Stimulated activated CD8-positive, alpha-beta memory T cell treated with anti-CD3 and anti-CD28 coated beads, Interleukin-4, amount 100 ng/mL, for 48 hours (primary cell): ENCODE measurements around the gene MT1F.
"Not testable (repeated sequence)": the region's sequence is repeated elsewhere in the genome, so short reads cannot be mapped to it uniquely, and the experiment has no call there.

Experiments used
- DNase-seq: peaks from one replicate; pipeline ENCODE4 v3.0.0-alpha.2; 2020

Gene MT1F

DNA sequence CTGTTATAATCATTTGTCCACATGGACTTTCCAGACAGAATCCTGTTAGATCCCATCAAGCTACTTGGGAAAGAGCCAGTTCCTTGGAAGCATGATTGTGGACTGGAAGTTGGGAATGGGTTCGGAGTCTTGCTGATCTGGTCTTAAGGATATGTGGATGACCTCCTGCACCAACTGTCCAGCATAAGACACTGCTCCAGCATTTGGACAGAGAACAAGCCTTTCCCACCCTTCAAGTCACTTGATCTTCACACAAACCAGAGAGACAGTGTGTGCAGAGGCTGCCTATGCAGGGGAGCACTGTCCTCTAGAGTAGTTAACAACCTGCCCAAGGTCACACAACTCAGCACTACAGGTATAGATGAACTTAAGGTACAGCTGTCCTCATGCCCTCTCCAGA lies 11.9 kb upstream of the MT1F start:
- DNase-seq: no peak

DNA sequence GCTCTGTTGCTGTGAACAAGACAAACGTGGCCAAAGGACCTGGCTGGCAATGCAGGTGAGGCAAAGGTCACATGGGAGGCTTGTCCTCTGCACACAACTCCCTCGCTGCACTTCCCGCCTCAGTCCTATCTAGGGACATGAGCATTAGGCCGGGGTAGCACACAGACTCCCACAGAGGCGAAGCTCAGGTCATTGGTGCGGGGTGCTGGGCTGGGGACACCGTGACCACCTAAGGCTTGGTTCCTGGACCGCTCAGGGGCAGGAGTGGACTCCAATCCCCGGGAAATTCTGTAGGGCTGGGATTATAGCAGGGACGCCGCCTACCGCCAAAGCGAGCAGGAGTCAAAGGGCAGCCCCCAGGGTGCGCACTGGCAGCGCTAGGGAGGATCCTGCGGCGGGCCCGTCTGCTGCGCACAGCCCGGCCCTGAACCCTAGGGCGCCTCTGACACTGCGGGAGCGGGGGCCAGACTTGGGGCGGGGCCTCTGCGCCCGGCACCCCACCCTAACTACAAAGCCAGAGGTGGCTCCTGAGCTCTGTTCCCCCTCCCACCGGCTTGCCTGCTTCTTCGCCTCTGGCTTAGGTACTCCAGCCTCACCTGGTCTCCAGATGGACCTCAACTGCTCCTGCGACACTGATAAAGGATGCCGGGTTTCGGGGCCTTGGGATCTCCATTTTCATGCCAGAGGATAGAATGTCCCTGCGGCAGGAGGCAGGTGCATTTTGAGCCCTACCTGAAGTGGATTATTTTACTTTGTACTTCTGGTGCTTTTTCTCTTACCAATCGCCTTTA lies 9.9 kb upstream of the MT1F start:
- no peak for DNase-seq

DNA sequence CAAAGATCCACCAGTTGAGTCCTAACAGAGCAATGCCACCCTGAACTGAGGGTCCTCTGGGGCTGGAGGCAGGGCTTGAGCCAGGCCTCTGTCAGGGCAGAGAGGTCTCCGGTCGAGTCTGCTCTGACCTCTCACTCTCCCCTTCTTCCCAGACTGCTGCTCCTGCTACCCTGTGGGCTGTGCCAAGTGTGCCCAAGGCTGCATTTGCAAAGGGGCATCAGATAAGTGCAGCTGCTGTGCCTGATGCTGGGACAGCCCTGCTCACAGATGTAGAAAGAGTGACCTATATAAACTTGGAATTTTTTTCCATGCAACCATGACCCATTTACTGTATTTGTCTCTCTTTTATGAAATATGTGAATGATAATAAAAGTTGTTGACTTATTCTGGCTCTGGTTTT lies 8.5 kb upstream of the MT1F start:
- DNase-seq: no peak

DNA sequence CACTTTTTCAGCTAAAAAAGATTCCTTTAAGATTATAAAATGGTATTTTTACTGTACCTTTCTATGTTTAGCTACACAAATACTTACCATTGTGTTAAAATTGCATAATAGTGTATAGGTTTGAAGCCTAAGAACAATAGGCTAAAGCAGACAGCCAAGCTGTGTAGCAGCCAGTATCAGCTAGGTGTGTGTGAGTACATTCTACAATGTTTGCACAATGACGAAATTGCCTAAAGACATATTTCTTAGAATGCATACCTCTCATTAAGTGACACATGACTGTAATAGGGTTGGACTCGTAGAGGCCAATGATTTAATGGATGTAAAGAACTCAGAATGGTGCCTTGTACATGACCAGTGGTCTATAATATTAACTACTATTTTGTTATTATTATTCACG lies 7.9 kb upstream of the MT1F start:
- no peak for DNase-seq

DNA sequence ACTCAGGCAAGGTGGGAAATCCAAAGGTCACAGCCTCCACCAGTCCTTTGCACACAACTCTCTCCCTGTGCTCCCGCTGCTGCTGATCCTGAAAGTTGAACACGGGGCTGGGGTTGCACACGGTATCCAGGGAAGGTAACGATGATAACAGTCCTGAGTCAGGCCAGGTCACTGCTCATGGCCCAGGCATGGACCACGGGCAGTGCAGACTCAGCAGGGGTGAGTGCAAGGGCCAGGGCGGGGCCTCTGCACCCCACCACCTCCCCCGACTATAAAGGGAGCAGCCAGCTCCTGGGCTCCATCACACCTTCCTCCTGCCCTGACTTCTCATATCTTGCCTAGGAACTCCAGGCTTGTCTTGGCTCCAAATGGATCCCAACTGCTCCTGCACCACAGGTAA lies 6.2 kb upstream of the MT1F start, which contains the start of gene MT1B:
Gene MT1B (plus strand): TSS at position 301 of the 400 bp plus-strand sequence. CDS start 68 bp downstream, at position 369.
- no peak for DNase-seq

DNA sequence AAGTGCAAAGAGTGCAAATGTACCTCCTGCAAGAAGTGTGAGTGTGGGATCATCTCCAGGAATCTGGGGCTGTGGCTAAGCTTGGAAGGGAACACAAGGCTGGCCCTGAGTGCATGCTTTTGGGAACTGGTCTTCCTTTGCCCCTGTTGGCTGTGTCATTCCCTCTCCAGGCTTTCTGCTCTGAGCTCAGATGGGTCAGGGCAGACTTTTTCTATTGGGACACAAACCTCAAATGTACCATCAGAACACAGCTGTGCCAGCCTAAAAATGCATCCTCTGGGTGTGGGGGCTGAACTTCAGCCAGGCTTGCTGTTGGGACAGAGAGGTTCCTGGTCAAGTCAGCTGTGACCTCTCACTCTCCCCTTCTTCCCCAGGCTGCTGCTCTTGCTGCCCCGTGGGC lies 5.2 kb upstream of the MT1F start:
- no peak for DNase-seq

DNA sequence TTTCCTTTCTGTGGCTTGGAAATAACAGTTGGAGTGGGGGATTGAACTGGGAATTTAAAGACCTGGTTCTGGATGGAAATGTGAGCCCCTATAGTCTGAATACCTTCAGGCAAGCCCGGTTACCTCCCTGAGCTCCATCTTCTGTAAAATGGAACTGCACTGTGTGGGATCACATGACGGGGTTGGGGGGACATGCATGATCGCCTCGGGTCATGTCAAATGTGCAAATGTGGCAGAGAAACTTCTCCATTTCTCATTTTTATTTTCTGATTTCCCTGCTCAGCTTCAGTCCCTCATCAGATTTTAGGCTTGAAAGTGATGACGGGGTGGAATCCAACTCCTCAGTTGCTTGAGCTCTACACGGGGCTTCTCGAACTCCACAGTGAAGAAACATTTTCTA lies 4.5 kb upstream of the MT1F start:
- no peak for DNase-seq

DNA sequence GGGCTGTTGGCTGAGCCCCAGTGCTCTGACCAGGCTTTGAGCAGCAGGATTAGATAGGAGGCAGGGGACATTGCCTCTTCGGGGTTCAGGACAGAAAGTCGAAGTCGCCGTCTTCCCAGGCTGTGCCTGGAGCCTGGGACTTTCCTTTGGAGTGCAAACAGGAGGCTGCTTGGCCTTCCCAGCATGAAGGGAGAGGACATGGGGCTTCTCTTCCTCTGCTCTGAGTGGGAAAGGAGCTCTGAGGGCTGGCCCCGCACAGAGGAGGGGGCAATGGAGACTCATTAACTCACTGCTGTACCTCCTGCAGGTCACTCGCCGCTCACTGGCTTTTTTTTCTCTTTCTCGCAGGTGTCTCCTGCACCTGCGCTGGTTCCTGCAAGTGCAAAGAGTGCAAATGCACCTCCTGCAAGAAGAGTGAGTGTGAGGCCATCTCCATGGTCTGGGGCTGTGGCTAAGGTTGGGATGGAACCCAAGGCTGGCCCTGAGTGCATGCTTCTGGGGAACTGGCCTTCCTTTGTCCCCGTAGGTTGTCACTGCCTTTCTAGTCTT lies 642 bp downstream of the MT1F start:
- no peak for DNase-seq

DNA sequence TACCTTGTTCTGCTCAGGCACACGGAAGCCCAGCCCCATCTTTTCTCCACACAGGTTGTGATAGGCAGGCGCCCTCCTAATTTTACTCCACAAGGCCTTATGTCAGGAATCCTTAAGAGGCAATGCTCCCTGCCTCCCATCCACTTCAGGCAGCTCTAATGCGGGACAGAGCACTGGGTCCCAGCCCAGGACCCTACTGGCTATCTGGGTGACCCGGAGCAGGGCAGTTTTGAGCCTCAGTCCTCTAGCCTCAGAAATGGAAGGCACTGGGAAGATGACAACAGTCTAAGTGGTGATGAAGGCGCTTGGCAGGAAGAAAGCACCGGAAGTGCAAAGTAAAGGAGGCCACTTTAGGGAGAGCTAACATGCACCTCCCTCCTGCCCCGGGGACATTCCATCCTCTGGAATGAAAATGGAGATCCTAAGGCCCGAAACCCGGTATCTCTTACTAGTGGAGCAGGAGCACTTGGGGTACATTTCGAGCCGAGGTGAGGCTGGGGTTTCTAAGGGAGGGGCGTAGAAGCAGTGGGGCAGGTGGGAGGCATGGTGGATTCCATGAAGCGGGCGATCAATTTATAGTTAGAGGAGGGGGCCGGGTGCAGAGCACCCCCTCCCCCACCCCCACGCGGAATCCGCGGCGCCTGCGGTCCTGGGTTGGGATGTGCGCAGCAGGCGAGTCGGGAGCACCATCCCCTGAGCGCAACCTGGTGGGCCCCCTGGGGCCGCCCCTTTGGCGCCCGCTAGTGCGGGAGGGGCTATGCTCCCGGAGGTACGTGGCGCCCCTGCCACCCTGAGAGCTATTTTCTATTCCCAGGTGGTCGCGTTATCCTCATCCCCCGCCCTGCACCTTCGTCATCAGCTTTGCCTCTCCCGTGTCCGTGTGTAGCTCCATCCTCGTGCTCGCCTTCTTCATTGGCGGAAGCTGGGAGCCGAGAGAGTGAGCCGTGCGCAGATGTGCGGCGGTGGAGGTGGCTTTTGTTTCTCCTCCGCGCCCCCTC lies 4.9 kb downstream of the MT1F start:
- DNase-seq: peak; percentile 69

DNA sequence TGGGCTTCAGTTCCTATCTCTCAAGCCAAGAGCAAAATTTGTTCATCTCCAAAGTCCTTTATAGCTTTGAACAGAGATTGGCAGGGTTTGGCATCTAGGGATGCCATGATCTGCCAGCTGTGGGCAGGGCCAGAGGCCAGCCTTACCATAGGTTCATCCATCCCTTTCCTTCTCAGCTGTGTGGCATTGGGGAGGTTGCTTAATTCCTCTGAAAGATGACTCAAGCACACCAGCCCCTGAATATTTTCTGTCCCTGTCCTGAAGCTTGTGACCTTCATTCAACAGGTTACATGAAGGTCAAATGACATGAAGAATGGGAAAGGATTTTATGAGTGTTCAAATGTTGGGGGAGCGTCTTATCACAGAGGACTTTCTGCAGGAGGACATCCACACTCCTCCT lies 6.7 kb downstream of the MT1F start:
- DNase-seq: no peak

DNA sequence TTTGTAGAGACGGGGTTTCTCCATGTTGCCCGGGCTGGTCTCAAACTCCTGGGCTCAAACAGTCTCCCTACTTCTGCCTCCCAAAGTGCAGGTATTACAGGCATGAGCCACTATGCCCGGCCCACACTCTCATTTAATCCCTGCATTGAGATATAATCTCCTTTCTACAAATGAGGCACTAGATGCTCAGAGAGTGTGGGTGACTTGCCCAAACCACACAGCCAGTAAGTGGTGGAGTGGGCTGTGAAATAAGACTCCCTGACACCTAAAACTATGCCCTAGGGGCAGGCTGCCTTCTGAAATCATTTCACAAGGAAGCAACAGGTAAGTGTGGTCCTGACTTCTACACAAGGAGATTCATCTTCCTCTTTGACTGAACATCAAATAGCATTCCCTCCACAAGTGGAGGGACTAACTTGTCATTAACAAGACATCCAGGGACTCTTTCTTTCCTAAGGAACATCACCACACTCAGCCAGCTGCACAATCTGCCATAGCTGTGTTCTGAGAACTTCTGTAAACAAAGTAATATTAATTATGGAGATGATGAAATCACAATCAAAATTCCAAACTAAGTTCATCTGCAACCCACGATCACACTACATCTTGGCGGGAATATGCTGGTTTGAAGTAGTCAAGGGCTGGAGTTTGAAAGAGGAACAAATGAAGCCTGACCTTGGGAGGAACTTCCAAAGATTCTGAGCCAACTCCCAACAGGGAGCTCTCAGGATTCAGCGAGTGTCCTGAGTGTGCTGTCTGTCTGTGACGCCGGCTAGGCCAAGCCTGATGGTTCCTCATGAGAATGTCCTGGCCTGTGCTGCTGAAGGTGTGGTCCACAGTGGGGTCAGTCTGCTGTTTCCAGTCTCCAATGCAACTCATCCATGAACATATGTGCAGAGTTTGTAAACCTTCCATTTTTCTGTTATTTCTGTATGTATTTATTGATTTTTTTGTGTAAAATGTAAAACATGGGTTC lies 7.8 kb downstream of the MT1F start:
- DNase-seq: not testable (repeated sequence)

DNA sequence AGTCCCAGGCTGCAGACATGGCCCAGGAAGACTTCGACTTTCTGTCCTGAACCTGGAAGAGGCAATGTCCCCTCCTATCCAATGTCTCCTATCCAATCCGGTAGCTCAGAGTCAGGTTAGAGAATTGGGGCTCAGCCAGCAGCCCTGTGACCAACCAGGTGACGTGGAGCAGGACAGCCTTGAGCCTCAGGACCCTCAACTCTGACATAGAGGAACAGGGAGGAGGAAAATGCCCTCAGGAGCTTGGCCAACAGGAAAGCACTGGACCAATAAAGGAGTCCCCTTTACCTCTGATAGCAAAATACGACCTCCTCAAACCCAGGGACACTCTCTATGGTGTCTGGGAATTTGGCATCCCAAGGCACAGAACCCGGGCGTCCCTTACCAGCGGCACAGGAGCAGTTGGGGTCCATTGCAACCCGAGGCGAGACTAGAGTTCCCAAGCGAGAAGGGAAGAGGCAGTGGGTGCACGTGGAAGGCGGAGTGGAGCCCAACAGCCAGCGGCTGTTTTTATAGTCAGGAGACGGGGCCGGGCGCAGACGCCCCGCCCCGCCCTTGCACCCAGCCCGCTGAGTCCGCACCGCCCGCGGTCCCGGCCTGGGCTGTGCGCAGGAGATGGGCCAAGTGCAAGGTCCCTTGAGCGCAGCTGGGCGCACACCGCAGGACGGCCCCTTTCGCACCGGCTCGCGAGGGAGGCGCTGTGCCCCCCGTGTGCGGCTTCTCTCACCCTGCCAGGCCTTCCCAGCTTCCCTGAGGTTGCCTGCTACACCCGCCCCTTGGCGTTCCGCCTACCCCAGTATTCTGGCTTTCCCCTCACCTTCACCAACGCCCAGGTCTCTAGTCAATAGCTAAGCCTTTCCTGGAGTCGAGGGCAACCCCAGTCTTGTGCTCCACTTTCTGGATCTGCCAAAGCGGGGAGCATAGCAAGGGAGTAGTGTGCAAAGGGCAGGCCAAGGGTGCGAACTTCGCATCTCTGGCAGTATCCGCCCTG lies 10.1 kb downstream of the MT1F start, which contains the start of gene MT1G:
Gene MT1G (minus strand): TSS at position 485 of the 991 bp plus-strand sequence. CDS start 72 bp downstream, at position 413.
- DNase-seq: peak; percentile 69

DNA sequence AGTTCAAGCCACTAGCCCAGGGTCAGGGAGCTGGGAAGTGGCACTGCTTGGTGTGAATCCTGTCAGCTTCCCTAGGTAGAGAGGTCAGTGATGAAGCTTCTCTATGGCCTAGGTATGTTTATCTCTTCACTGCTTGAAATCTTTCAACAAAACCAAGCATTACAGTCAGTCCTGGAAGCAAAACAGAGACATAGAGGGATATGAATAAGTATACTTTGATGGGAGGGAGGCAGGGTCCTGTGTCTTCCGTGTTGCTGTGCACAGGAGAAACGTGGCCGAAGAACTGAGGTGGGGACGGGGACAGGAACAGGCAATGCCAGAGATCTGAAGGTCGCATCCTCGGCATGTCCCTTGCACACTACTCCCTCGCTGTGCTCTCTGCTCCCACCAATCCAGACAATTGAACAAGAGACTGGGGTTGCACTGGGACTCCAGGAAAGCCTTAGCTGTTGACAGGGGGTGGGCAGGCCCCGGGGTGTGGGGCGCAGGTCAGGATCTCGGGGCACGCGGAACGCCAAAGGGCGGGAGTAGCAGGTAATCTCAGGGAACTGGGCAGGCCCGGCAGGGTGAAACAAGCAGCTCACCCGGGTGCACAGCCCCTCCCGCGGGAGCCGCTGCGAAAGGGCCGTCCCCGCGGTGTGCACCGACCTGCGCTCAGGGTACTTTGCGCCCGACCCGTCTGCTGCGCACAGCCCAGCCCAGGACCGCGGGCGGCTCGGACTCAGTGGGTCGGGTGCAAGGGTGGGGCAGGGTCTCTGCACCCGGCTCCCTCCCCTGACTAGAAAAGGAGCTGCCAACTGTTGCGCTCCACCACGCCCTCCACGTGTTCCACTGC lies 11.5 kb downstream of the MT1F start, which contains the start of gene MT1H:
Gene MT1H (plus strand): TSS at position 810 of the 835 bp plus-strand sequence. CDS start 71 bp downstream, outside the sequence.
- peak; percentile 62 for DNase-seq

DNA sequence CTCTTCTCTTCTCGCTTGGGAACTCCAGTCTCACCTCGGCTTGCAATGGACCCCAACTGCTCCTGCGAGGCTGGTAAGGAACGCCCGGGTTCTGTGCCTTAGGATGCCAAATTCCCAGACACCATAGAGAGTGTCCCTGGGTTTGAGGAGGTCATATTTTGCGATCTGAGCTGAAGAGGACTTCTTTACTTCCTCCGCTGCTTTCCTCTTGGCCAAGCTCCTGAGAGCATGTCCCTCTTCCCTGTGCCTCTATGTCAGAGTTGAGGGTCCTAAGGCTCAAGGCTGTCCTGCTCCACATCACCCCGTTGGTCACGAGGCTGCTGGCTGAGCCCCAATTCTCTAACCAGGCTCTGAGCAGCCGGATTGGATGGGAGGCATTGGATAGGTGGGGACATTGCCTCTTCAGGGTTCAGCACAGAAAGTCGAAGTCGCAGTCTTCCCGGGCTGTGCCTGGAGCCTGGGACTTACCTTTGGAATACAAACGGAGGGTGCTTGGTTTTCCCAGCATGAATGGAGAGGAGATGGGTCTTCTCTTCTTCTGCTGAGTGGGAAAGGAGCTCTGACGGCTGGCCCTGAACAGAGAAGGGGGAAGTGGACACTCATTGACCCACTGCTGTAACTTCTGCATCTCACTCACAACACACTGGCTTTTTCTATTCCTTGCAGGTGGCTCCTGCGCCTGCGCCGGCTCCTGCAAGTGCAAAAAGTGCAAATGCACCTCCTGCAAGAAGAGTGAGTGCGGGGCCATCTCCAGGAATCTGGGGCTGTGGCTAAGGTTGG lies 12.3 kb downstream of the MT1F start:
- no peak for DNase-seq

DNA sequence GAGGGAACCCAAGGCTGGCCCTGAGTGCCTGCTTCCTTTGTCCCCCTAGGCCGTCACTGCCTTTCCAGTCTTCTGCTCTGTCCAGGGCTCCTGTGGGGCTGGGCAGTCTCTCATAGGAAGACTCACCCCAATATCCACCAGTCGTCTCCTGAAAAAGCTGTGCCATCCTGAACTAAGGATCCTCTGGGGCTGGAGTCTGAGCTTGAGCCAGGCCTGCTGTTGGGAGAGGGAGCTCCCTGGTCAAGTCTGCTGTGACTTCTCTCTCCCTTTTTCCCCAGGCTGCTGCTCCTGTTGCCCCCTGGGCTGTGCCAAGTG lies 12.8 kb downstream of the MT1F start:
- DNase-seq: no peak

DNA sequence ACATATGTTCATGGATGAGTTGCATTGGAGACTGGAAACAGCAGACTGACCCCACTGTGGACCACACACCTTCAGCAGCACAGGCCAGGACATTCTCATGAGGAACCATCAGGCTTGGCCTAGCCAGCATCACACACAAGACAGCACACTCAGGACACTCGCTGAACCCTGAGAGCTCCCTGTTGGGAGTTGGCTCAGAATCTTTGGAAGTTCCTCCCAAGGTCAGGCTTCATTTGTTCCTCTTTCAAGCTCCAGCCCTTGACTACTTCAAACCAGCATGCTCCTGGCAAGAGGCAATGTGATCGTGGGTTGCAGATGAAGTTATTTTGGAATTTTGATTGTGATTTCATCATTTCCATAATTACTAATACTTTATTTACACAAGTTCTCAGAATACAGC lies 13.9 kb downstream of the MT1F start:
- DNase-seq: not testable (repeated sequence)

DNA sequence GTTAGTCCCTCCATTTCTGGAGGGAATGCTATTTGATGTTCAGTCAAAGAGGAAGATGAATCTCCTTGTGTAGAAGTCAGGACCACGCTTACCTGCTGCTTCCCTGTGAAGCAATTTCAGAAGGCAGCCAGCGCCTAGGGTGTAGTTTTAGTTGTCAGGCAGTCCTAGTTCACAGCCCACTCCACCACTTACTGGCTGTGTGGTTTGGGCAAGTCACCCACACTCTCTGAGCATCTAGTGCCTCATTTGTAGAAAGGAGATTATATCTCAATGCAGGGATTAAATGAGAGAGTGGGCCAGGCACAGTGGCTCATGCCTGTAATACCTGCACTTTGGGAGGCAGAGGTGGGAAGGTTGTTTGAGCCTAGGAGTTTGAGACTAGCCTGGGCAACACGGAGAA lies 14.4 kb downstream of the MT1F start:
- DNase-seq: not testable (repeated sequence)

DNA sequence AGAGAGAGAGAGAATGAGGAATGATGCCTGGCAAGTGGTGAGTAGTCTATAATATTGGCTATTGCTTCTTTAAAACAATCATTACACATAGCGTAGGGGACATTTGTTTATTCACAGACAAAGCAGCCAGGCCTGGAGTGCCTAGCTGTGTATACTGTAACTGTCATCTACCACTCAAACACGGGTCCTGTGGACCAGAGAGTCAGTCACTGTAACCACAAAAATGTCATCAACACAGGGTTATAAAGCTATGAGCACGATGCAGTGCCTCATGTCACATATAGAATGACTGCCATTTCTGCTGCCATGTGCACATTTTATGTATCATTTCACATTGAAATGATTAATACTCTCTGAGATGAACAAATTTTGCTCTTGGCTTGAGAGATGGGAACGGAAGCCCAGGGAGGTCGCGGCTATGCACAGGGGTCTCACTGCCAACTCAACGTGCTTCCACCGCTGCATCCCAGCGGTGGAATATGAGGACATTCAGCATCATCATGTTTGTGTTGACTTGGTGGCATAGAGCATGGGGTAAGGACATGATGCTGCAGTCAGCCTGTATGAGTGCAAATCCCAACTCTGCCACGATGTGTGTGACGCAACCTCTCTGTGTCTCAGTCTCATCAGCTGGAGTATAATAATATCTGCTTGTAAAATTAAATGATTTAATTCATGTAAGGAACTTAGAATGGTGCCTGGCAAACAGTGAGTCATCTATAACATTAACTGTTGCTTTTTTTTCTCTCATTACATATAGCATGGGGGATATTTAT lies 15.2 kb downstream of the MT1F start:
- DNase-seq: no peak
